ENCODE measurements around the gene WWOX. TPM values are rescaled to one million over a fixed set of nuclear protein-coding genes. Genes with fewer than 3 reads are reported as not detected.

WWOX gene
- total and polyA plus RNA-seq, 2 donors (not counting 1 experiment from before 2014, with no cell fraction given), result 10.5 to 42.3 TPM

DNA sequence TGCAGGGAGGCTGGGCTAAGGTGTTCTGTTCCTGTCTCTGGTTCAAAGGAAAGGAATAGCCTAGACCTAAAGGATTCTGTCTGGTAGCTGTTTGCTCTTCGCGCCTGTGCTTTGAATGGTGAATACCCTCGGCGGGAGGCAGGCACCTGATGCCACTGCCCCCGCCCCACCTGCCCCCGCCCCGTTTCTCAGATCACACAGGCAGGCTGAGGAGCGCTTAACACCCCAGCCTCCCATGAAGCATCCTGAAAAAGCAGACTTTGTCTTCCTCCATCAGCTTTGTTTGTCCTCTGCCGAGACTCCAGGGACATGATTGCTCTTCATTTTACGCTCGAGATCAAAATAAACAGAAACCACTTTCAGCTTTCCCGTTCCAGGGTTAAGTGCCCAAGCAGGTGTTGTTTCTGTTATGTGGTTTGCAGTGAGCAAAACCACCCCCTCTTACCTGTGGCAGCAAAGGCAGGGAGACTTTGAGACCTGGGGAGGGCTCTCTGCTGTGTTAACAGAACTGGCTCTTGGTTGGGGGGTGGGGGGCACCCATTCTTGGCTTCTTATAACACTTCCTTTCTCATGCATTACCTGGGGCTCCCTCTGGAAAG is 452.1 kb downstream of the WWOX start:
- Histone ChIP-seq H3K36me3 (replicated peaks in 1 of 2; ENCODE audit: control extremely low read depth in 1 of 2, control insufficient read depth in 1 of 2, extremely low read depth in 1 of 2, insufficient read depth in 2 of 2, low read length in 1 of 2) (no peaks in the 10 kb centered on the region), H3K9ac (ENCODE audit: low read length) (no peak overlapping the region), H2AFZ (ENCODE audit: insufficient read depth, low read depth, low read length, poor library complexity, severe bottlenecking) (no peak overlapping the region), H3K27me3 (replicated peaks in 1 of 4; ENCODE audit: control extremely low read depth in 1 of 4, control insufficient read depth in 3 of 4, insufficient read depth in 4 of 4, low read length in 3 of 4) (no peaks in the 10 kb centered on the region), H3K27ac (ENCODE audit: low read length in 2 of 2) (no peak overlapping the region), H3K4me1 (ENCODE audit: control insufficient read depth in 2 of 2, insufficient read depth in 2 of 2, low read length in 2 of 2) (no peaks in the 10 kb centered on the region), H4K20me1 (ENCODE audit: control insufficient read depth, insufficient read depth, low read length, poor library complexity, severe bottlenecking) (no peaks in the 10 kb centered on the region), H3K4me3 (ENCODE audit: control extremely low read depth in 1 of 5, extremely low read depth in 1 of 5, insufficient read depth in 1 of 5, low read depth in 2 of 5, low read length in 4 of 5) (no peak overlapping the region), H3K79me2 (ENCODE audit: control insufficient read depth, insufficient read depth, low read length) (no peaks in the 10 kb centered on the region), H3K4me2 (replicated peaks; ENCODE audit: low read depth, low read length, poor library complexity, severe bottlenecking) (no peak overlapping the region), H3K9me3 (ENCODE audit: control extremely low read depth in 1 of 3, control insufficient read depth in 2 of 3, insufficient read depth in 1 of 3, low read length in 2 of 3) (no peaks in the 10 kb centered on the region)
- TF ChIP-seq CTCF (IDR thresholded peaks at IDR 0.05) (no peak), EZH2 (IDR thresholded peaks at IDR 0.05; ENCODE audit: borderline replicate concordance, insufficient read depth, low read depth, low read length, poor library complexity, severe bottlenecking) (no peak)
- Mint-ChIP-seq H3K27ac (no peak overlapping the region), H3K4me3 (no peak overlapping the region), H3K9me3 (ENCODE audit: insufficient read depth) (peaks cover 2% of the 10 kb centered on the region), H3K4me1 (no peaks in the 10 kb centered on the region), H3K27me3 (no peaks in the 10 kb centered on the region)
- 80% methylated on average over 9 of the region's 12 CpGs for WGBS (ENCODE audit: insufficient coverage)
- intact Hi-C loops (cut with micrococcal nuclease), result no loop called here
- POLR2A ChIA-PET, result no interaction called here
- no peak for ATAC-seq (ENCODE audit: low read depth)
- CTCF ChIA-PET, result no interaction called here
- DNase-seq, result no peak

- Histone ChIP-seq H2AFZ (ENCODE audit: insufficient read depth, low read depth, low read length, poor library complexity, severe bottlenecking) (no peak overlapping the region), H3K4me3 (ENCODE audit: control extremely low read depth in 1 of 5, extremely low read depth in 1 of 5, insufficient read depth in 1 of 5, low read depth in 2 of 5, low read length in 4 of 5) (no peak overlapping the region), H3K79me2 (ENCODE audit: control insufficient read depth, insufficient read depth, low read length) (no peaks in the 10 kb centered on the region), H4K20me1 (ENCODE audit: control insufficient read depth, insufficient read depth, low read length, poor library complexity, severe bottlenecking) (no peaks in the 10 kb centered on the region), H3K27ac (ENCODE audit: low read length in 2 of 2) (no peak overlapping the region), H3K4me2 (replicated peaks; ENCODE audit: low read depth, low read length, poor library complexity, severe bottlenecking) (no peak overlapping the region), H3K27me3 (replicated peaks in 1 of 4; ENCODE audit: control extremely low read depth in 1 of 4, control insufficient read depth in 3 of 4, insufficient read depth in 4 of 4, low read length in 3 of 4) (no peaks in the 10 kb centered on the region), H3K9me3 (ENCODE audit: control extremely low read depth in 1 of 3, control insufficient read depth in 2 of 3, insufficient read depth in 1 of 3, low read length in 2 of 3) (no peaks in the 10 kb centered on the region), H3K36me3 (replicated peaks in 1 of 2; ENCODE audit: control extremely low read depth in 1 of 2, control insufficient read depth in 1 of 2, extremely low read depth in 1 of 2, insufficient read depth in 2 of 2, low read length in 1 of 2) (no peaks in the 10 kb centered on the region), H3K9ac (ENCODE audit: low read length) (no peak overlapping the region), H3K4me1 (ENCODE audit: control insufficient read depth in 2 of 2, insufficient read depth in 2 of 2, low read length in 2 of 2) (no peaks in the 10 kb centered on the region)
- no peak for TF ChIP-seq EZH2 (IDR thresholded peaks at IDR 0.05; ENCODE audit: borderline replicate concordance, insufficient read depth, low read depth, low read length, poor library complexity, severe bottlenecking)
- no peak for TF ChIP-seq CTCF (IDR thresholded peaks at IDR 0.05)
- ChIA-PET CTCF (no interaction called here), POLR2A (no interaction called here)
- Mint-ChIP-seq H3K27ac (no peak overlapping the region), H3K9me3 (ENCODE audit: insufficient read depth) (no peaks in the 10 kb centered on the region), H3K4me3 (no peak overlapping the region), H3K27me3 (no peaks in the 10 kb centered on the region), H3K4me1 (no peaks in the 10 kb centered on the region)
- WGBS (ENCODE audit: insufficient coverage), result 77% methylated on average over 4 of the region's 16 CpGs
- DNase-seq (no peak), ATAC-seq (ENCODE audit: low read depth) (no peak)
- intact Hi-C loops (cut with micrococcal nuclease), result no loop called here
Measured at GRCh38 chr16:78552106-78552675, 452.7 kb downstream of the WWOX start.
